NT2/D1 (cell line): ENCODE data around the gene IL1F10.
"Not testable (repeated sequence)": the region's sequence is repeated elsewhere in the genome, so short reads cannot be mapped to it uniquely, and the experiment has no call there.

Experiments used
- DNase-seq: peaks from one replicate; pipeline ENCODE4 v3.0.0-alpha.2; 2011; ENCODE audit warnings: low read depth, low spot score
- H3K27me3 ChIP-seq: 2 replicates; pipeline ENCODE4 v1.6.0; 2011; ENCODE audit warnings: mild to moderate bottlenecking; ENCODE audit not compliant: insufficient read length, insufficient read depth
- H3K36me3 ChIP-seq: 2 replicates; pipeline ENCODE4 v1.6.1; 2011; ENCODE audit warnings: mild to moderate bottlenecking, low read length, mixed read lengths; ENCODE audit not compliant: insufficient read depth, insufficient read length
- H3K4me1 ChIP-seq: 2 replicates; pipeline ENCODE4 v1.5.1; 2011; ENCODE audit not compliant: insufficient read depth, insufficient read length
- H3K4me3 ChIP-seq: 2 replicates; pipeline ENCODE4 v1.5.1; 2011; ENCODE audit warnings: low read depth; ENCODE audit not compliant: insufficient read length
- H3K9ac ChIP-seq: 2 replicates; pipeline ENCODE4 v1.6.0; 2011; ENCODE audit warnings: low read depth; ENCODE audit not compliant: insufficient read length
- H3K9me3 ChIP-seq: 2 replicates; pipeline ENCODE4 v1.5.1; 2011; ENCODE audit warnings: mild to moderate bottlenecking, low read length; ENCODE audit not compliant: insufficient read depth
- SUZ12 ChIP-seq: IDR thresholded peaks from 2 replicates; pipeline ENCODE4 v1.6.1; 2011; ENCODE audit not compliant: insufficient read length, insufficient read depth; ENCODE audit errors: extremely low read depth
- YY1 ChIP-seq: IDR thresholded peaks from 2 replicates; pipeline ENCODE4 v1.6.1; 2011; ENCODE audit not compliant: insufficient read length, insufficient read depth
- ZNF274 ChIP-seq: IDR thresholded peaks from 2 replicates; pipeline ENCODE4 v1.6.1; 2011; ENCODE audit warnings: mild to moderate bottlenecking, low read depth, low read length

Gene IL1F10

GRCh38 chr2:113092864-113093612 is 25.3 kb downstream of the IL1F10 start:
- Histone ChIP-seq H3K36me3 (no peaks in the 10 kb centered on the region), H3K4me3 (no peak overlapping the region)
- no peak for TF ChIP-seq SUZ12
- no peak for TF ChIP-seq ZNF274
- TF ChIP-seq YY1 = no peak

GRCh38 chr2:113093613-113093977 is 25.8 kb downstream of the IL1F10 start:
- Histone ChIP-seq H3K4me1 (no peaks in the 10 kb centered on the region), H3K9ac (no peak overlapping the region), H3K27me3 (no peaks in the 10 kb centered on the region), H3K9me3 (peaks cover 10% of the 10 kb centered on the region; the same call in 1 of the 2 replicates), H3K36me3 (no peaks in the 10 kb centered on the region), H3K4me3 (no peak overlapping the region)
- no peak for TF ChIP-seq ZNF274
- TF ChIP-seq YY1 = no peak
- TF ChIP-seq SUZ12 = no peak
- no peak for DNase-seq

More at GRCh38 chr2:113092864-113093612, 25.3 kb downstream of the IL1F10 start:
- H3K9ac ChIP-seq = no peak overlapping the region
- no peak for DNase-seq
- peaks cover 7% of the 10 kb centered on the region; the same call in 1 of the 2 replicates for H3K9me3 ChIP-seq
- no peaks in the 10 kb centered on the region for H3K4me1 ChIP-seq
- no peaks in the 10 kb centered on the region for H3K27me3 ChIP-seq

DNA sequence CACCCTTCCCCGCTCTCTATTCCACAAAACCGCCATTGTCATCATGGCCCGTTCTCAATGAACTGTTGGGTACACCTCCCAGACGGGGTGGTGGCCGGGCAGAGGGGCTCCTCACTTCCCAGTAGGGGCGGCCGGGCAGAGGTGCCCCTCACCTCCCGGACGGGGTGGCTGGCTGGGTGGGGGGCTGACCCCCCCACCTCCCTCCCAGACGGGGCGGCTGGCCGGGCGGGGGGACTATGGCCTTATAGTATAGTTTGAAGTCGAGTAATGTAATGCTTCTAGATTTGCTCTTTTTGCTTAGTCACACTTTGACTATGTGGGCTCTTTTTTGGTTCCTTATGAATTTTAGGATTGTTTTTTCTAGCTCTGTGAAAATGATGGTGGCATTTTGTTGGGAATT is 28.5 kb downstream of the IL1F10 start:
- not testable (repeated sequence) for H3K4me3 ChIP-seq, H3K9me3 ChIP-seq, H3K27me3 ChIP-seq, H3K9ac ChIP-seq, H3K36me3 ChIP-seq, DNase-seq, H3K4me1 ChIP-seq

- not testable (repeated sequence) for H3K36me3 ChIP-seq, DNase-seq, H3K27me3 ChIP-seq, H3K9me3 ChIP-seq, H3K9ac ChIP-seq, H3K4me1 ChIP-seq, H3K4me3 ChIP-seq
Observed at GRCh38 chr2:113096842-113097618, 29.3 kb downstream of the IL1F10 start.

DNA sequence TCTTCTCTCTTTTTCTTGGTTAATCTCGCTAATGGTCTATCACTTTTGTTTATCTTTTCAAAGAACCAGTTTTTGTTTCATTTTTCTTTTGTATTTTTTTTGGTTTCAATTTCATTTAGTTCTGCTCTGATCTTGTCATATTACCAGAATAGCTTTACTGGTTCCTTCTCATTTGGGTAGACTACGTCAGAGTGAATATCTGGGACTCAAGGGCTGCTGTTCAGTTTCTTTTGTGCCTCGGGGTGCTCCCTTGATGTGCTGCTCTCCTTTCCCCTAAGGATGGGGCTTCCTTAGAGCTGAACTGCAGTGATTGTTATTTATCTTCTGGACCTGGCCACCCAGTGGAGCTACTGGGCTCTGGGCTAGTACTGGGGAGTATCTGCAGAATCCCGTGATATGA is 30.3 kb downstream of the IL1F10 start:
- H3K4me3 ChIP-seq = no peak overlapping the region
- H3K4me1 ChIP-seq = no peaks in the 10 kb centered on the region
- TF ChIP-seq ZNF274 (no peak), YY1 (no peak), SUZ12 (no peak)
- H3K9me3 ChIP-seq = peaks cover 10% of the 10 kb centered on the region; the same call in 1 of the 2 replicates
- H3K9ac ChIP-seq = no peak overlapping the region
- H3K27me3 ChIP-seq = no peaks in the 10 kb centered on the region
- no peaks in the 10 kb centered on the region for H3K36me3 ChIP-seq
- no peak for DNase-seq

GRCh38 chr2:113098532-113098931 is 30.8 kb downstream of the IL1F10 start:
- no peaks in the 10 kb centered on the region for H3K36me3 ChIP-seq
- H3K4me1 ChIP-seq = no peaks in the 10 kb centered on the region
- TF ChIP-seq YY1 (no peak), ZNF274 (no peak), SUZ12 (no peak)
- no peaks in the 10 kb centered on the region for H3K27me3 ChIP-seq
- peaks cover 13% of the 10 kb centered on the region; the same call in 1 of the 2 replicates for H3K9me3 ChIP-seq
- DNase-seq = no peak
- H3K9ac ChIP-seq = no peak overlapping the region
- H3K4me3 ChIP-seq = no peak overlapping the region

DNA sequence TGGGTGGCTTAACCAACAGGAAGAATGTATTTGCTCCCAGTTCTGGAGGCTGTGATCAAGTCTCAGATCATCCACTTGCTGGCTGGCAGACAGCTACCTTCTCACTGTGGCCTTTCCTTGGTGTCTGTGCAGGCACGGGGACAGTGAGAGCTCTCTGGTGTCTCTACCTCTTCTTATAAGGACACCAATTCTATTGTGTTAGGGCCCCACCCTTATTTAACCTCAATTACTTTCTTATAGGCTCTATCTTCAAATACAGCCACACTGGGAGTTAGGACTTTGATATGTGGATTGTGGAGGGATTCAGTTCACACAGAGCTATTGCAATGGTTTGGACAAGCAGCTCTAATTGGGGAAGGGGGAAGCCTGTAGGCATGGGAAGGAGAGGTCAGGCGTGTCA is 34.4 kb downstream of the IL1F10 start:
- DNase-seq = no peak
- Histone ChIP-seq H3K9ac (no peak overlapping the region), H3K36me3 (no peaks in the 10 kb centered on the region), H3K4me1 (no peaks in the 10 kb centered on the region), H3K27me3 (no peaks in the 10 kb centered on the region), H3K4me3 (no peak overlapping the region), H3K9me3 (peaks cover 13% of the 10 kb centered on the region; the same call in 1 of the 2 replicates)
- TF ChIP-seq ZNF274 (no peak), YY1 (no peak), SUZ12 (no peak)
